Measurements from ENCODE around the gene TMEM52B.

The TMEM52B gene

GRCh38 chr12:10140001-10140400, 38.8 kb upstream of the TMEM52B start:
- DNase-seq (ENCODE audit: low read depth): peak; percentile 87
- peak; percentile 74 for TF ChIP-seq CTCF (conservative IDR thresholded peaks at IDR 0.05; ENCODE audit: low read depth, low read length)

GRCh38 chr12:10142976-10143589, 35.7 kb upstream of the TMEM52B start:
- peak; percentile 58 for DNase-seq (ENCODE audit: low read depth)
- no peak for TF ChIP-seq CTCF (conservative IDR thresholded peaks at IDR 0.05; ENCODE audit: low read depth, low read length)
- no peak overlapping the region for H3K4me3 ChIP-seq (ENCODE audit: low read depth, low read length)

More at GRCh38 chr12:10140001-10140400, 38.8 kb upstream of the TMEM52B start:
- H3K4me3 ChIP-seq (ENCODE audit: low read depth, low read length): no peak overlapping the region

GRCh38 chr12:10147714-10148403, 31.0 kb upstream of the TMEM52B start:
- no peak overlapping the region for H3K4me3 ChIP-seq (ENCODE audit: low read depth, low read length)
- DNase-seq (ENCODE audit: low read depth): no peak
- TF ChIP-seq CTCF (conservative IDR thresholded peaks at IDR 0.05; ENCODE audit: low read depth, low read length): no peak

- no peak for DNase-seq (ENCODE audit: low read depth)
- no peak for TF ChIP-seq CTCF (conservative IDR thresholded peaks at IDR 0.05; ENCODE audit: low read depth, low read length)
- no peak overlapping the region for H3K4me3 ChIP-seq (ENCODE audit: low read depth, low read length)
These were observed 27.2 kb upstream of the TMEM52B start for GRCh38 chr12:10151621-10152020.

- peak; percentile 81 for DNase-seq (ENCODE audit: low read depth)
- peak; percentile 80 for TF ChIP-seq CTCF (conservative IDR thresholded peaks at IDR 0.05; ENCODE audit: low read depth, low read length)
- H3K4me3 ChIP-seq (ENCODE audit: low read depth, low read length): peak overlapping the region; percentile 68
These were observed 25.3 kb upstream of the TMEM52B start for GRCh38 chr12:10153271-10154144.

GRCh38 chr12:10154145-10154496, 24.7 kb upstream of the TMEM52B start:
- DNase-seq (ENCODE audit: low read depth): no peak
- peak overlapping the region; percentile 68 for H3K4me3 ChIP-seq (ENCODE audit: low read depth, low read length)
- TF ChIP-seq CTCF (conservative IDR thresholded peaks at IDR 0.05; ENCODE audit: low read depth, low read length): no peak

All from choroid plexus epithelial cell (primary cell).